ENCODE measurements around the gene YAP1.
A peak's percentile ranks its signal among the peaks of the same experiment; 100 is the strongest.

YAP1 gene

DNA sequence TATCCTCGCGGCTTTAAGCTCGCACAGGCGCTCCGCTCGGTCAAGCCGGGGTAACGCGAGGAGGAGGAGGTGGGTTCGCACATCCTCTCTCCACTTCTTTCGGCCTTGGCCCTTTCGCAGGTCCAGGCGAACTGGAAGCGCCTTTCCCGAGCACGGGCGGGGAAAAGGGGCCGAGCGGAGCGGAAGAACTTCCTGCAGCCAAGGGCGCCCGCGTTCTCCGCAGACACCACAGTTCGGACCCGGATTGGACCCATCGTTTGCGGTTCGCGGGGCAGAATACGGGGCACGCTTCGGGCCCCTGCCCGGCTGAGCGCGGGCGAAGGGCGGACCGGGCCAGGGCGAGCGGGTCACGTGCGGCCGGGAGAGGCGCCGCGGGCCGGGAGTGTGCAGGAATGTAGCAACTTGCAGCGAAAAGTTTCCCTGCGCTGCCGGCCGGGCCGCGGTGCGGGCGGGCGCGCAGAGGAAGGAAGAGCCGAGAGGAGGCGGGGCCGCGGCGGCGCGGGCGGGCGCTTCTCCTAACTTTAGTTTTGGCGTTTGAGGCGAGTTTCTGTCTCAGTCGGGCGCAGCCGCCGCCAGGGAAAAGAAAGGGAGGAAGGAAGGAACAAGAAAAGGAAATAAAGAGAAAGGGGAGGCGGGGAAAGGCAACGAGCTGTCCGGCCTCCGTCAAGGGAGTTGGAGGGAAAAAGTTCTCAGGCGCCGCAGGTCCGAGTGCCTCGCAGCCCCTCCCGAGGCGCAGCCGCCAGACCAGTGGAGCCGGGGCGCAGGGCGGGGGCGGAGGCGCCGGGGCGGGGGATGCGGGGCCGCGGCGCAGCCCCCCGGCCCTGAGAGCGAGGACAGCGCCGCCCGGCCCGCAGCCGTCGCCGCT lies at the start of gene YAP1:
Gene YAP1 (plus strand): TSS at position 552 of the 865 bp plus-strand sequence. CDS start 402 bp downstream, outside the sequence.
- peak; percentile 95 for DNase-seq (ENCODE audit: low read depth)
- peak within 1 kb of the TSS; percentile 87 for H3K4me3 ChIP-seq (ENCODE audit: low read depth, low read length)
- TF ChIP-seq, protein P1, sequence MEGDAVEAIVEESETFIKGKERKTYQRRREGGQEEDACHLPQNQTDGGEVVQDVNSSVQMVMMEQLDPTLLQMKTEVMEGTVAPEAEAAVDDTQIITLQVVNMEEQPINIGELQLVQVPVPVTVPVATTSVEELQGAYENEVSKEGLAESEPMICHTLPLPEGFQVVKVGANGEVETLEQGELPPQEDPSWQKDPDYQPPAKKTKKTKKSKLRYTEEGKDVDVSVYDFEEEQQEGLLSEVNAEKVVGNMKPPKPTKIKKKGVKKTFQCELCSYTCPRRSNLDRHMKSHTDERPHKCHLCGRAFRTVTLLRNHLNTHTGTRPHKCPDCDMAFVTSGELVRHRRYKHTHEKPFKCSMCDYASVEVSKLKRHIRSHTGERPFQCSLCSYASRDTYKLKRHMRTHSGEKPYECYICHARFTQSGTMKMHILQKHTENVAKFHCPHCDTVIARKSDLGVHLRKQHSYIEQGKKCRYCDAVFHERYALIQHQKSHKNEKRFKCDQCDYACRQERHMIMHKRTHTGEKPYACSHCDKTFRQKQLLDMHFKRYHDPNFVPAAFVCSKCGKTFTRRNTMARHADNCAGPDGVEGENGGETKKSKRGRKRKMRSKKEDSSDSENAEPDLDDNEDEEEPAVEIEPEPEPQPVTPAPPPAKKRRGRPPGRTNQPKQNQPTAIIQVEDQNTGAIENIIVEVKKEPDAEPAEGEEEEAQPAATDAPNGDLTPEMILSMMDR (conservative IDR thresholded peaks at IDR 0.05; ENCODE audit: low read depth, low read length): no peak

DNA sequence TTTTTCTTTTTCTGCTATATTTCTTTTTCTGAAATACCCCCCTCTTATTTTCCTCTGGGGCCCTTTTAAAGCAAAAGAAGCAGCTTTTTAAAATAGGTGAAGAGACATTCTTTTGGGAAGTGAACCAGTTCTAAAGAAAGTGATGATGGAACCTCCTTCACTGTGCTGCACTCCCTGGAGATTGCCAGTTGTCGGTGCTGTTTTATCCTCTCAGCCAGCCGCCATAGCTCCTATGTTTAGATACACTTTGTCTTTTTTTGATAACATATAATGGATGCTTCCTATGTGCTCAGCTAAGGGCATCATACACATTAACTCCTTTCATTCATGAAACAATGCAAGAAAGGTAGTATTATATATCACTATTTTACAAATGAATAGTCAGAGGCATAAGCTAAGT lies 49.0 kb upstream of the YAP1 start:
- DNase-seq (ENCODE audit: low read depth): peak; percentile 64
- TF ChIP-seq, protein P1 (conservative IDR thresholded peaks at IDR 0.05; ENCODE audit: low read depth, low read length): peak; percentile 74
- no peak overlapping the region for H3K4me3 ChIP-seq (ENCODE audit: low read depth, low read length)

DNA sequence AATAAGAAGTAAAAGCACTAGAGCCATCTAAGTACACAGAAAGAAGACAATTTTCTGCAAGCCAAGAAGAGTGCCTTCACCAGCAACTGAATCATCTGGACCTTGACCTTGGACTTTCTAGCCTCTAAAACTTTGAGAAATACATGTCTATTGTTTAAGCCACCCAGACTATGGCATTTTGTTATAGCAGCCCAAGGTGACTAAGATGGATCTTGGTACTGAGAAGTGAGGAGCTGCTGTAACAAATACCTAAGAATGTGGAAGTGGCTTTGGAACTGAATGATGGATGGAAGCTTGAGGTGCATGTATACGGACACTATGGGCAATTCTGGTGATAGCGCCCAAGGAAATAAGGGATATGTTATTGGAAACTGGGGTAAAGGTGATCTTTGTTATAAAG lies 48.1 kb upstream of the YAP1 start:
- TF ChIP-seq, protein P1 (conservative IDR thresholded peaks at IDR 0.05; ENCODE audit: low read depth, low read length): no peak
- no peak for DNase-seq (ENCODE audit: low read depth)
- H3K4me3 ChIP-seq (ENCODE audit: low read depth, low read length): no peak overlapping the region

DNA sequence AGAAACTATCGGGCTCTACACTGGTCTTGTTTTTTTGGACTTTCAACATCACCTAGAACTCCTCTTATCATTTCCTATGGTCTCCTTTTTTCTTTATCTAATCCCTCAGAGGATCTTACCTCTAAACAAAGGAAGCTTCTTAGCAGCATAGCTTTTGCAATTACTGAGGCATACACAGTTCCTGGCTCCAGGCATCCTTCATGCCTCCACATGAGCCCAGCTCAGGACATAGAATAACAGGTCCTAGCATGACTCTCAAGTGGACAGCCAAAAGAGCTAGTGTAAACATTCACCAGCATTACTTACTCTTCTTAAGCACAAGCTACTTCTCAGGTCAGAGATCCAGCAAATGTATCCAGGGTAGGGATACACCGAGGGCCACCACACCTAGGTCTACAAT lies 45.9 kb upstream of the YAP1 start:
- no peak for DNase-seq (ENCODE audit: low read depth)
- TF ChIP-seq, protein P1 (conservative IDR thresholded peaks at IDR 0.05; ENCODE audit: low read depth, low read length): no peak
- no peak overlapping the region for H3K4me3 ChIP-seq (ENCODE audit: low read depth, low read length)

- no peak for DNase-seq (ENCODE audit: low read depth)
These were observed 39.5 kb upstream of the YAP1 start for GRCh38 chr11:102070766-102071165.

GRCh38 chr11:102071497-102072472 lies 38.5 kb upstream of the YAP1 start:
- TF ChIP-seq, protein P1 (conservative IDR thresholded peaks at IDR 0.05; ENCODE audit: low read depth, low read length): no peak
- no peak overlapping the region for H3K4me3 ChIP-seq (ENCODE audit: low read depth, low read length)
- no peak for DNase-seq (ENCODE audit: low read depth)

More at GRCh38 chr11:102070766-102071165, 39.5 kb upstream of the YAP1 start:
- TF ChIP-seq, protein P1 (conservative IDR thresholded peaks at IDR 0.05; ENCODE audit: low read depth, low read length): no peak
- H3K4me3 ChIP-seq (ENCODE audit: low read depth, low read length): no peak overlapping the region
